D341Med (cell line): ENCODE results near the gene TBRG1.

Experiments
- DNase-seq: peaks from one replicate; pipeline ENCODE4 v3.0.0; 2012; ENCODE audit warnings: low spot score

The TBRG1 gene

GRCh38 chr11:124618863-124619262, 3.8 kb upstream of the TBRG1 start:
- DNase-seq = no peak

- no peak for DNase-seq
Measured at GRCh38 chr11:124623861-124624525, 1.3 kb downstream of the TBRG1 start.

DNA sequence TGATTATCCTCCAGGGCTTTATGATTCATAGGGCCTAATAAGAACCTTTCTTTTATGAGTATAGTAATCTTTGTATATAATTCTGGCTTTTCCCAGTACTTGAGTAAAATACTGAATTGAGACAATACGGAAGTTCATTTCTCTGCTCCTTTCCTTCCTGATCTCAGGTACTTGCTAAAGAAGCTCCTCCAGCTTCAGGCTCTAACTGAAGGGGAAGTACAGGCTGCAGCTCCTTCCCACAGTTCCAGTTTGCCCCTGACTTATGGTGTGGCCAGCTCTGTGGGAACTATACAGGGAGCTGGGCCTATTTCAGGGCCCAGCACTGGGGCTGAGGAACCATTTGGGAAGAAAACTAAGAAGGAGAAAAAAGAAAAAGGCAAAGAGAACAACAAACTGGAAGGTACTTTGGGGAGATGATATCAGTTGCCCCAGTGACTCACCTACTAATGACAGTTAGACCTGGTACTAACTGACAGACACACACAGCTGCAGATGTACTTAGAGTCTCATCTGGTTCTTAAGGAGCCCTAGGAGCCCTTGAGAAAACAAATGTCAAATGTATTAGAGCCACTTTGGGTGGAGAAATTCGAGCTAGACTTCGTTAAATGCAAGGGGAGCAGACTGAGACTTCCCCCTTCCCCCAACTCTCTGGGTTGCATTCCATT, 3.0 kb downstream of the TBRG1 start:
- no peak for DNase-seq

DNA sequence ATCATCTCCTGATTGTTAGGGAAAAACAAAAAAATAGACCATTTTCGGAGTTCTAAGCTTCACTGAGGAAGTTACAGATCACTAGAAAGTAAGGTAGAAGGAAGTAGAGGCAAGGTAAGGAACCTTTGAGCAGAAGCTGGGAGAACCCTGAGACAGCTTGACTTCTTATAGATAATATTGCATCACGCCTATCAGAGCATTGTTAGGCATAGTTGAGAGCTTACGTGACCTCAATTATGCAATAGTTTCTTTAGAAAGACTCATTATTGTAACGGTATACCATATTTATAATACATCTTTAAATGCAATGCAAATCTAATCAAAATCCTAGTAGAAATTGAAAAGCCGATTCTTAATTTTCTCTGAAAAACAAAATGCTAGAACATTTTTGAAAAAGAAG, 4.9 kb downstream of the TBRG1 start:
- no peak for DNase-seq

- DNase-seq = no peak
Measured at GRCh38 chr11:124629961-124630360, 7.3 kb downstream of the TBRG1 start.

- no peak for DNase-seq
Measured at GRCh38 chr11:124633355-124633754, 10.7 kb downstream of the TBRG1 start.

- DNase-seq = no peak
Measured at GRCh38 chr11:124635932-124636331, 13.3 kb downstream of the TBRG1 start.

DNA sequence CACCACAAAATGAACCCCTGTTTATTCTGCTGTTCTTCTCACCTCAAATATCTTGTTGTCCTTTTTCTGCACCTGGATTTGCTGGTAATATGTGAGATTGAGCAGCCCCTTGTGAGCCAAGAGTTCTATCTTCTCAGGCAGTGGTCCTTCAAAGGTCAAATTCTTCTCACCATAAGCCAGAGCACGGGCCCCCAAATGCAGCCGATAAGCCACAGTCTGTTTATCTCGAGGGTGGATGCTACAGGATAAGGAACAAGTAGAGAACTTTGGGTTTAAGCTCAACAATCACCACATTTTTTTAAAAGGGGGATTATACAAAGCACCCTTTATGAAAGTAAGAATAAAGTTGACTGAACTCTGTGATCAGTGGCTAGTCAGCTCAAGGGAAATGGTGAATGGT, 15.8 kb downstream of the TBRG1 start:
- DNase-seq = no peak

GRCh38 chr11:124639186-124639585, 16.5 kb downstream of the TBRG1 start:
- DNase-seq = no peak

DNA sequence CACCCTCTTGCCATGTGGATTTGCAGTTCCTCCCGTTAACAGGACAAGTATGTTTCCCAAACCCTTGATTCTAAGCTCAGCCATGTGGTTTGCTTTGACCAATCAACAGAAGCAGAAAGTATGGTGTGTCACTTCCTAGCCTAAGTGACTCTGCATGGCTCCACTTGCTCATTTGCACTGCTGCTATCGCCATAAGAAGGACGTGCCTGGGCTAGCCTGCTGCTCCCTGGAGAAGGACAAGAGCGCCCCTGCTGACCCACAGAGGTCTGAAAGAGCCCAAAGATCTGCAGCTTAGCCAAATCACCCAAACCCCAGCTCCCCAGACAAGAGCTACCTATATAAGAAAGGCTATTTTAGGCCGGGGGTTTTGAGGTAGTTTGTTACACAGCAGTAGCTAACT, 18.0 kb downstream of the TBRG1 start:
- DNase-seq = no peak

DNA sequence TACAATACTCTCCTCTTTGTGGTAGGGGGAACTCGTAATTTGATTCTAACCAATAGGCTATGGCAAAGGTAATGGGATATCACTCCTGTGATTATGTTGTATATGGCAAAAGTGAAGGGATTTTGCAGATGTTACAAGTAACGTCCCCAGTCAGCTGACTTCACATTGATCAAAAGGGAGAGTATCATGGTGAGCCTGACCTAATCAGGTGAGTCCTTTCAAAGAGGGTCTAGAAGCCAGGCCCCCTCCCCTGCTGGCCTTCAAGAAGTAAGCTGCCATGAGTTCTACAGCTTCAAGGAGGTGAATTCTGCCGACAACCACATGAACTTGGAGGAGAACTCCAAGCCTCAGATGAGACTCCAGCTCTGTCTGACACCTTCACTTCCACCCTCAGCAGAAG, 20.0 kb downstream of the TBRG1 start:
- DNase-seq = no peak

- no peak for DNase-seq
Measured at GRCh38 chr11:124643042-124643604, 20.5 kb downstream of the TBRG1 start.

DNA sequence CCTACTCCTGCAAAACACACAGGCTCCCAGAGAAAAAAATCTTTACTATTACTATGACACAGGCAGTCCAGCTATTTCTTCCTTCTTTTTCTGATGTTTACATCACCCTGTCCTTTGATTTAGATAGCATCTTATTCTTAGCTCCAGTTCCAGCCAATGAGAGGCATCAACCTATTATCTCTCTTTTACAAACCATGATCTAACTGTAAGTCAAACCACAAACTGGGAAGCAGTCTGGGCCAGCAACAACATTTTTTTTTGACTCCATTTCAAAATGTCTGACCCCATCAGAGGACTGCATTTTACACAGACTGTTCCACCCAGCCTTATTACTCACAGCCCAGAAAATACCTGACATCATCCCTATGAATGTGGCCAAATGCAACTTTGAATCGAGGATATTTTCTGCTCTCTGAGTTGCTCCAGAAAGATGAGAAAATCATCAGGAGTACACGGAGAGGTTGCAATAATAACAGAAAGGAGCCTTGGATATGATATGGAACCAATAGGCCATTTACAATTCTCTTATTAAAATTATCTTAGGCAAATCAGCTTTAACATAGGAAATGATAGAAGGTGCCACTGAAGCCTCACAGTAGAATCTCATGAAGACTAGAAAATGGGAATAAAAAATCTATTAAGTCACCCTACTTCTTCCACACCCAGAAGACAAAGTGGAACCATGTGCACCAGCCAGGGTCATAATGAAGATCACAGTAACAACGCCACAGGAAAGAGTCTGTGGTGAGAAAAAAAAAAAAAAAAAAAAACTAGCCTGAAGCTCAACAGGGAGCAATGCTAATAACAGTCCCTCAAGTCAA, 21.2 kb downstream of the TBRG1 start:
- DNase-seq = no peak

DNA sequence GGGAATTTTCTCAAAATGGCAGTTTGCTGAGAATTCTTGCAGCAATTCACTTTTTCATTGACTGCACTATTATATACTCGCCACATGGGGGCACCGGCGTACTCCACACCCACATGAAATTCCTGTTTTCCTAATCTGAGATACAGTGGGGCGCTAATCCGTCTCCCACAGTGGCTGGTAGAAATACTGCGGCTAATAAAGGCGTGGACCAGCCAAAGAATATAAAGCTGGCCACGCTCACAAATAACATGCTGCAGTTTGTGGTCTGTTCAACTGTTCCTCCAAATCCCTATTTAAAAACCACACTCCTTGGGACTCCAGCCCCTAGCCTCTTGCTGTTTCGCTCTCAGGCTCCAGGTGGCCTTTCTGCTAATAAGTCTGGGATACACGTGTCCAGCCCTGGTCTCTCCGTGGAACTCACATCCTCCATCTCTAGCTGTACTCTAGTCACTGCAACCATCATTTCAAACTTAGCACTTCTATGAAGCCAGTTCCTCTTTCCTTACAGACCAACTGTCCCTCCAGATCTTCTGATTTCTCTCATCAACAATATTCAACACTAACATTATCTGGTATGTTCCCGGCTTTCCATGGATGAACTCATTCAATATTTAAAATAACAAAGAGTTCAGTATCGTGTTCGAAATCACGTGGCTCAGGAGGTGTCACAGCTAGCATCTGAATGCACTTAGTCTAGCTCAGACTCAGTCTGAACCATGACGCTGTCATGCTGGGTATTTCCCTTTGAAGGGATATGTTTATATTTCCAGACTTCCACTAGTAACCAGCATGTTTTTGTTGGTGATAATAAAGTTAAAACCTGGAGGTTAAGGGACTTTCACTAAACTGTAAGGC, 22.0 kb downstream of the TBRG1 start:
- DNase-seq = peak; percentile 81

DNA sequence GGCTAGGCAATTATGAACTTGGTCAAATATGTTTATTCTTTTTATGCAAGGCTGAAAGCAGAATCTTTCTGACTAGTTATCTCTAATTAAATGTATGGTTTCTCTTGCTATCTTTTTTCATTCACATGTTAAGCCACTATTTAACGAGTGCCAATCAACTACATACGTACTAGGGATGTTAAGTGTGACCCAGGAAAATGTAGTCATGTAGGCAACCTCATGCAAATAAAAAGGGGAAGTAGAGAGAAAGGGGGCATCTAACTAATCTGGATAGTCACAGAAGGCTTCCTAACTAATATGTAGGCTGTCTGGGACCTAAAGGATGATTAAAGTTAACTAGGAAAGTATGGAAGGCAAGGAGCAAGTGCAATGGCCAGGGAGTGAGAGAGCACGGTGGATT, 23.5 kb downstream of the TBRG1 start:
- DNase-seq = no peak

GRCh38 chr11:124648610-124649009, 25.9 kb downstream of the TBRG1 start:
- DNase-seq = no peak

GRCh38 chr11:124656774-124657630, 34.3 kb downstream of the TBRG1 start:
- no peak for DNase-seq

- no peak for DNase-seq
Measured at GRCh38 chr11:124657904-124658303, 35.2 kb downstream of the TBRG1 start.

- no peak for DNase-seq
Measured at GRCh38 chr11:124658501-124658900, 35.8 kb downstream of the TBRG1 start.

DNA sequence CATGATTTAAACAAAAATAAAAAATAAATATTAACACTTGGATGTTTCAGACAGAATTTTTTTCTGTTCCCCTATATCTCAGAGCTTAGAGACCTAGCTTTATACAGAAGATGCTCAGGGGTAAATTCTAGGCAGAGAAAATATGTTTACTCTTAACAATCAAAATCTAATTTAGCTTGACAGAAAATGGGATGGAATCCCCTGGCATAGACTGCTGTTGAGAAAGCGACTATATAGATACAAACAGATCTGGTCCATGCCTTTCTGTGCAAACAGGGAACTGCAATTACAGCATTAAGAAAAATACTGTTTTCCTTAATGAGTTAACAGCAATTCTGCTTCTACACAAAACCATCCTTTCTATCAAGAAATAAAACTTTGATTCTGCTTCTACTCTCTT, 36.3 kb downstream of the TBRG1 start:
- DNase-seq = no peak

GRCh38 chr11:124661553-124661952, 38.9 kb downstream of the TBRG1 start:
- no peak for DNase-seq
